ENCODE results near the gene MMP27.

MMP27 gene

GRCh38 chr11:102703826-102704493, 1.6 kb downstream of the MMP27 start:
- in situ Hi-C loops (cut with HindIII; ENCODE audit: low sequenced_read_pairs): no loop called here

DNA sequence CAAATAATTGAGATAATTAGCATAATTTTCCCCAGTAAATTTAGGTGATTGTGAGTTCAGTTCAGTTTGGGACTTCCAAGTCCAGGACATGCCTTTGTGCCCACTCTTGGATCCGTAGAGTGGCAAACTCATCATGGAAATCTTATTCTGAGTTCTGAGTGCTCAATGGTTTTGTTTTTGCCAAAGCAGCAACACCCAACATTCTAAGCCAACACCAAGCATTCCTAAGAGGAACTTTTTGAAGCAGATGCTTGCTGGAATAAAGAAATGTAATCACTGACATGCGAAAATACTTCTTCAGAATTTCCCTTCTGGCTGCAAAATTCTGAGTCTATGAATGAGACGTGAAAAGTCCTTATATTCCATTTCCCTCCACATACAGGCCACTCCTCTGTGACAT, 10.4 kb downstream of the MMP27 start:
- in situ Hi-C loops (cut with HindIII; ENCODE audit: low sequenced_read_pairs): no loop called here

DNA sequence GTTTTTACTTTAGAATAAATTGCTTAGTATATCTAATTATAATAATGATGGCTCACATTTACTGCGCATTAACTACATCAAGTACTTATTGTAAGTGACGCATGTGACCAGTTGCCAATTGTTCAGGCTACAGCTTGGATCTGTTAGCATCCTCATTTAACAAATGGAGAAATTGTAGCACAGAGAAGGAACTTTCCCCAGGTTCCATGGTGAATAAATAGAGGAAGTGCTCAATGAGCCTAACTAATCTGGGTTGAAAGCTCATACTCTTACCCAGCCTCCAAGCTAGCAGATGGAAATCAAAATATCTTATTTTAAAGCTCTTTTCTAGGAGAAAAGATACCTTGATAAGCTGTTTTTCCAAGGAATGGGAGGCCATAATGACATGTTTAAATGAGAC, 19.8 kb downstream of the MMP27 start:
- in situ Hi-C loops (cut with HindIII; ENCODE audit: low sequenced_read_pairs): no loop called here

GRCh38 chr11:102685338-102685737, 20.2 kb downstream of the MMP27 start:
- in situ Hi-C loops (cut with HindIII; ENCODE audit: low sequenced_read_pairs): no loop called here

GRCh38 chr11:102683277-102683676, 22.3 kb downstream of the MMP27 start:
- in situ Hi-C loops (cut with HindIII; ENCODE audit: low sequenced_read_pairs): no loop called here

- in situ Hi-C loops (cut with HindIII; ENCODE audit: low sequenced_read_pairs): no loop called here
Measured at GRCh38 chr11:102680945-102681344, 24.6 kb downstream of the MMP27 start.

DNA sequence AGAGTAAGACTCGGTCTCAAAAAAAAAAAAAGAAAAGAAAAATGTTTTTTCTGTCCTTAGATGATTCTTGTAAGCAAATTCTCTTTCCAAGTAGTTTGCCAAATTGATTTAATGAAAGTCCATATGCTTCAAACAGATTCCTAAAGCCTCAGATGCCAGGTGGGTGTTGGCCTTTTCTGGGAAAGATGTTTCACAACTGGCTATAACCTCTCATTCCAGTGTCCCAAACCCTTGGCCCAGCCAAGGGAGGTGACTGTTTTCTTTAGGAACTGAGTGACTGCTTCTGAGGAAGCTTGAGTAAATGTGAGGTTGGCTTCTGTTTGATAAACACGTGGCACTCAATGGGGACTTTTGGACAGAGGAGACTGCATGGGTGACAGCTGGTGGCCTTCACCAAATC, 27.5 kb downstream of the MMP27 start:
- in situ Hi-C loops (cut with HindIII; ENCODE audit: low sequenced_read_pairs): no loop called here

DNA sequence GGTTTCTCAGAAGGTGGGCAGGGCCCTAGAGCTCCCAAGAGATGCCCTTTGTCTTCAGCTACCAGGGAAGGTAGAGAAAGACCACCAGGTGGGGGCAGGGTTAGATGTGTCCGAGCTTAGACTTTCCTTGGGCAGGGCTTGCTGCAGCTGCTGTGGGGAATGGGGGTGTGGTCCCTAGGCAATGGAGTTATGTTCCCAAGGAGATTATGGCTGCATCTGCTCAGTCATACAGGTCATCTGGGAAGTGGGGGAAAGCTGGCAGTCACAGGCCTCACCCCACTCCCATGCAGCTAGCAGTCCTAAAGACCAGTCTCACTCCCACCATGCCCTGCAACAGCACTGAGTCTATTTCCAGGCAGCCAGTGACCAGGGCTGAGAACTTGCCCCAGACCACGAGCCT, 29.5 kb downstream of the MMP27 start:
- in situ Hi-C loops (cut with HindIII; ENCODE audit: low sequenced_read_pairs): no loop called here

GRCh38 chr11:102669664-102670063, 35.9 kb downstream of the MMP27 start:
- in situ Hi-C loops (cut with HindIII; ENCODE audit: low sequenced_read_pairs): no loop called here

- in situ Hi-C loops (cut with HindIII; ENCODE audit: low sequenced_read_pairs): no loop called here
Measured at GRCh38 chr11:102666331-102666957, 39.1 kb downstream of the MMP27 start.

DNA sequence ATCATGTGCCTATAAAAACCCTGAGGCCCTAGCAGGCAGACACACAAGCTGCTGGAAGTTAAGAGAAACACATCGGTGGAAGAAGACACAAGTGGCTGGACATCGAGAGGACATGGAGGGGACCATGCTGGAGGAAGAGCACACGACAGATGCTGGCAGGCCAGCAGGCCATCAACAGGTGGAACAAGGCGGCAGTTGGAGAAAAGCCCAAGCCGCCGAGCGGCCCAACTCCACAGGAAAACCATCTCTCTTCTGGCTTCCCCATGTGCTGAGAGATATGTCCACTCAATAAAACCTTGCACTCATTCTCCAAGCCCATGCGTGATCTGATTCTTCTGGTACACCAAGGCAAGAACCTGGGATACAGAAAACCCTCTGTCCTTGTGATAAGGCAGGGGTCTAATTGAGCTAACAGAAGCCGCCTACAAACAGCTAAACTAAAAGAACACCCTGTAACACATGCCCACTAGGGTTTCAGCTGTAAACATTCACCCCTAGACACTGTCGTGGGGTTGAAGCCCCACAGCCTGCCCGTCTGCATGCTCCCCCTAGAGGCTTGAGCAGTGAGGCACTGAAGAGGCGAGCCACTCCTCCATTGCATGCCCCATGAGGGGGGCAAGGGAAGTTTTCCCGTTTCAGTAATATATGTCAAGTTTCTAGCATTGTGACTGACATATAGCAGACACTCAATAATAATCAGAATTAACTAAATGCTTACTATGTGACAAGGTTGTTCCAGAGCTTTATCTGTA, 41.4 kb downstream of the MMP27 start:
- in situ Hi-C loops (cut with HindIII; ENCODE audit: low sequenced_read_pairs): no loop called here

DNA sequence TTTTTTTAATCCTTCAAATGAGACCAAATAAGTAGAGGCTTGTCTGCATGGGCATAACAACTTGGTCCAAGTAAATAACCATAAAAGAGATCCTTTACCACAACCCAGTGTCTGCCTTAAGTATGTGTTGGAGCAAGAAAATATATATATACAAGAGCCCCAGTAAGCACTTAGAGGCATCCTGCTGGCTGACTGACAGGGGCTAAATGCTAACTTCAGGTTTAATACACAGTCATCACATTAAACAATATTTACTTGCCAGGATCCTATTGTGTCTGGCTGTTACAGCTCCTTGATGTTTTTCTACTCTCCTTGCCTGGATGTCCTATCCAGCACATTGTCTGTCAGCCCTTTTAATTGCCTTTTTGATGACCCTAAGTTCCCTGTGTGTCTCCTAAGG, 43.0 kb downstream of the MMP27 start:
- in situ Hi-C loops (cut with HindIII; ENCODE audit: low sequenced_read_pairs): no loop called here

GRCh38 chr11:102661040-102661439, 44.5 kb downstream of the MMP27 start:
- in situ Hi-C loops (cut with HindIII; ENCODE audit: low sequenced_read_pairs): no loop called here

GRCh38 chr11:102656528-102656927, 49.0 kb downstream of the MMP27 start:
- in situ Hi-C loops (cut with HindIII; ENCODE audit: low sequenced_read_pairs): no loop called here

DNA sequence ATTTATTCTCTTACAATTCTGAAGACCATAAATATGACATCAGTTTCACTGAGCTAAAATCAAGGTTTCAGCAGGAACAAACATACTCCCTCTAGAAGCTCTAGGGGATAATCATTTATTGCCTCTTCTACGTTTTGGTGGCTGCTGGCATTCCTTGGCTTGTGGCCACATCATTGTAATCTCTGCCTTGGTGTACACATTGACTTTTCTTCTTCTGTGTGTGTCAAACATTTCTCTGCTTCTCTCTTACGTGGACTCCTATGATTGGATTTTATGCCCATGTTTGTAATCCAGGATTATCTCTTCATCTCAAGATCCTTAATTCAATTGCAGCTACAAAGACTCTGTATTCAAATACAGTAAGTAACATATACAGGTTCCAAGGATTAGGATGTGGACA, 50.0 kb downstream of the MMP27 start:
- in situ Hi-C loops (cut with HindIII; ENCODE audit: low sequenced_read_pairs): no loop called here

GRCh38 chr11:102654761-102655160, 50.8 kb downstream of the MMP27 start:
- in situ Hi-C loops (cut with HindIII; ENCODE audit: low sequenced_read_pairs): no loop called here

DNA sequence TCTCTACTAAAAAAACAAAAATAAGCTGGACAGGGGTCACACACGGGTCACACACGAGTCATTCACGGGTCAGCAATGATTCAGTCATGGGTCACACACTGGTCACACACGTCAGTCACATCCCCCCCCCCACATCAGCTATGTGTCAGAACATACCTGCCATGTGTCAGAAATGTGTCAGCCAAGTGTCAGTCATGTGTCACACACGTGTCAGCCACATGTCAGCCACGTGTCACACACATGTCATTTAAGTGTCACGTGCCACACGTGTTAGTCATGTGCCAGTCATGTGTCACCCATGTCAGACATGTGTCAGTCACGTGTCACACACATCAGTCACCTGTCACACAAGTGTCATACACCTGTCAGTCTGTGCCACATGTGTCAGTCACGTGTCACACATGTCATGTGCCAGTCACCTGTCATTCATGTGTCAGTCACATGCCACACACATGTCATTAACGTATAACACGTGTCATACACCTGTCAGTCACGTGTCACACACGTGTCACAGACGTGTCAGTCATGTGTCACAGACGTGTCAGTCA, 51.8 kb downstream of the MMP27 start:
- in situ Hi-C loops (cut with HindIII; ENCODE audit: low sequenced_read_pairs): no loop called here

GRCh38 chr11:102647430-102647829, 58.1 kb downstream of the MMP27 start:
- in situ Hi-C loops (cut with HindIII; ENCODE audit: low sequenced_read_pairs): no loop called here

DNA sequence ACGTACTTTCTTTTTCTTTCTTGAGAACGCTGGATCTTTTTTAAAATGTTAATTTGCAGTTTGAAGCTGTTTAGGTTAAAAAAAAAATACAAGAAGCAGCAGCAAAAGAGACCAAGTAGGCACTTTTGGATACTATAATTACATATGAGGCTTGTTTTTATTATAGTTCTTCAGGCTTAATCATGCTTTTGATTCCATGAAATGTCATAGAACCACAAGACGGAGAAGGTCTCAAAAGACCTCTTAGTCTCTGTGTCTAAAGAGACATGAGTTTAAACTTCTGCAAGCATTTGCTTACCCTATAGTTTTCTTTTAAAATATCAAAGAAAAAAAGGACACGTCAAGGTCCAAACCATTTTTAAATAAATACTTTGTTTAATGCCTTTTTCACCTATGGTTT, 61.6 kb downstream of the MMP27 start:
- in situ Hi-C loops (cut with HindIII; ENCODE audit: low sequenced_read_pairs): no loop called here
